HepG2 (cell line): Measurements from ENCODE around the gene MAGIX. TPM values are rescaled to one million over a fixed set of nuclear protein-coding genes. Genes with fewer than 3 reads are reported as not detected.

Experiments used
- AGO1 ChIP-seq: fragments of 200-400 bp; formaldehyde crosslinking; IDR thresholded peaks from 2 replicates; pipeline ENCODE4 v1.6.1; 2017; ENCODE audit warnings: mild to moderate bottlenecking, low read depth, low read length, moderate library complexity; ENCODE audit not compliant: poor library complexity, severe bottlenecking
- CEBPG ChIP-seq: IDR thresholded peaks from 2 replicates; pipeline ENCODE4 v1.6.1; 2016
- EHMT2 ChIP-seq: fragments of 200-600 bp; sonication (generic); IDR thresholded peaks from 2 replicates; pipeline ENCODE4 v1.7.0; 2017; ENCODE audit warnings: antibody characterized with exemption, low read depth, low read length, borderline replicate concordance
- HNRNPLL ChIP-seq: fragments of 200-400 bp; formaldehyde crosslinking; IDR thresholded peaks from 2 replicates; pipeline ENCODE4 v1.6.1; 2017; ENCODE audit warnings: mild to moderate bottlenecking, low read depth, low read length; ENCODE audit not compliant: poor library complexity, severe bottlenecking
- JUNB ChIP-seq: sonication (generic); formaldehyde crosslinking; IDR thresholded peaks from 2 replicates; pipeline ENCODE4 v1.8.0; 2022; ENCODE audit warnings: missing genetic modification reagents, mild to moderate bottlenecking, borderline replicate concordance
- PRMT3 ChIP-seq: sonication (generic); formaldehyde crosslinking; IDR thresholded peaks from 2 replicates; pipeline ENCODE4 v1.8.1; 2022; ENCODE audit warnings: low read depth, mild to moderate bottlenecking, moderate library complexity, missing genetic modification reagents, borderline replicate concordance
- RXRA ChIP-seq: sonication (generic); formaldehyde crosslinking; IDR thresholded peaks from 2 replicates; pipeline ENCODE4 v1.5.1; 2020; ENCODE audit warnings: missing genetic modification reagents
- SIN3A ChIP-seq: IDR thresholded peaks from 2 replicates; pipeline ENCODE4 v1.6.1; 2011; ENCODE audit warnings: low read depth, mild to moderate bottlenecking, control low read depth, low read length, borderline replicate concordance
- THYN1 ChIP-seq: sonication (generic); formaldehyde crosslinking; IDR thresholded peaks from 2 replicates; pipeline ENCODE4 v1.8.1; 2023; ENCODE audit warnings: low read depth, mild to moderate bottlenecking, moderate library complexity, missing genetic modification reagents, borderline replicate concordance
- ZNF253 ChIP-seq: sonication (generic); formaldehyde crosslinking; IDR thresholded peaks from 2 replicates; pipeline ENCODE4 v1.8.0; 2022; ENCODE audit warnings: mild to moderate bottlenecking, missing genetic modification reagents, borderline replicate concordance
- ZNF337 ChIP-seq: sonication (generic); formaldehyde crosslinking; IDR thresholded peaks from 2 replicates; pipeline ENCODE4 v1.5.1; 2020; ENCODE audit warnings: missing genetic modification reagents, low read depth, mild to moderate bottlenecking, borderline replicate concordance
- ZNF468 ChIP-seq: sonication (generic); formaldehyde crosslinking; IDR thresholded peaks from 2 replicates; pipeline ENCODE4 v1.8.0; 2022; ENCODE audit warnings: mild to moderate bottlenecking, moderate library complexity, missing genetic modification reagents
- ZNF543 ChIP-seq: sonication (generic); formaldehyde crosslinking; IDR thresholded peaks from 2 replicates; pipeline ENCODE4 v1.4.0; 2020; ENCODE audit warnings: mild to moderate bottlenecking, missing genetic modification reagents
- ZNF629 ChIP-seq: sonication (generic); formaldehyde crosslinking; conservative IDR thresholded peaks from 2 replicates; pipeline ENCODE4 v1.5.0; 2020; ENCODE audit warnings: missing genetic modification reagents
- ZNF674 ChIP-seq: sonication (generic); formaldehyde crosslinking; IDR thresholded peaks from 2 replicates; pipeline ENCODE4 v1.5.0; 2020; ENCODE audit warnings: low read depth, mild to moderate bottlenecking, missing genetic modification reagents
- polyA plus RNA-seq, 8 experiments: library from polyadenylated mRNA; depleted of rRNA in 3 of 8; stranded (reverse) in 7 of 8; unstranded in 1 of 8; fragments of >200 nt; fragmentation: Illumina TruSeq in 4 of 8; extraction: Trizol in 4 of 8; gene quantifications; 2 replicates each; pipeline versions ENCODE4 v1.2.1 to v1.2.3, GENCODE V29; 2011 to 2016; ENCODE audit warnings: low read depth in 4 of 8, missing spikeins in 1 of 8, mixed read lengths in 1 of 8; ENCODE audit not compliant: insufficient read depth in 1 of 8
- total RNA-seq, 5 experiments: library from RNA; depleted of rRNA; stranded (reverse); fragments of >200 nt; fragmentation: Illumina TruSeq; extraction: Trizol; gene quantifications; 2 replicates each; pipeline ENCODE4 v1.2.3, GENCODE V29; 2016; ENCODE audit warnings: low read depth in 1 of 5
- TF ChIP-seq, protein P1 (sequence below): IDR thresholded peaks from 2 replicates; pipeline ENCODE4 v1.6.1; 2016; ENCODE audit warnings: missing compliant biosample characterization, missing genetic modification reagents, borderline replicate concordance
- TF ChIP-seq, protein P2 (sequence below): IDR thresholded peaks from 2 replicates; pipeline ENCODE4 v1.6.1; 2016; ENCODE audit warnings: low read depth, control low read depth
- TF ChIP-seq, protein P3 (sequence below), 2 experiments: fragments of 450-650 bp in 1 of 2; sonication (generic) in 1 of 2; formaldehyde crosslinking; IDR thresholded peaks; 2 replicates each; pipeline versions ENCODE4 v1.5.0 to v1.8.0; 2020 to 2022; ENCODE audit warnings: mild to moderate bottlenecking in 1 of 2, missing genetic modification reagents in 1 of 2
- TF ChIP-seq, protein P4 (sequence below), 2 experiments: sonication (generic) in 1 of 2; formaldehyde crosslinking in 1 of 2; IDR thresholded peaks; 2 replicates each; pipeline versions ENCODE4 v1.4.0 to v1.6.1; 2016 to 2020; ENCODE audit warnings: borderline replicate concordance in 1 of 2, low read depth in 1 of 2, mild to moderate bottlenecking in 1 of 2, missing genetic modification reagents in 1 of 2

Gene MAGIX
- total and polyA plus RNA-seq, 2 of the 13 experiments (the other 11 are each of a cell fraction or from before 2014, with no cell fraction given) = 0.63 to 1.2 TPM

DNA sequence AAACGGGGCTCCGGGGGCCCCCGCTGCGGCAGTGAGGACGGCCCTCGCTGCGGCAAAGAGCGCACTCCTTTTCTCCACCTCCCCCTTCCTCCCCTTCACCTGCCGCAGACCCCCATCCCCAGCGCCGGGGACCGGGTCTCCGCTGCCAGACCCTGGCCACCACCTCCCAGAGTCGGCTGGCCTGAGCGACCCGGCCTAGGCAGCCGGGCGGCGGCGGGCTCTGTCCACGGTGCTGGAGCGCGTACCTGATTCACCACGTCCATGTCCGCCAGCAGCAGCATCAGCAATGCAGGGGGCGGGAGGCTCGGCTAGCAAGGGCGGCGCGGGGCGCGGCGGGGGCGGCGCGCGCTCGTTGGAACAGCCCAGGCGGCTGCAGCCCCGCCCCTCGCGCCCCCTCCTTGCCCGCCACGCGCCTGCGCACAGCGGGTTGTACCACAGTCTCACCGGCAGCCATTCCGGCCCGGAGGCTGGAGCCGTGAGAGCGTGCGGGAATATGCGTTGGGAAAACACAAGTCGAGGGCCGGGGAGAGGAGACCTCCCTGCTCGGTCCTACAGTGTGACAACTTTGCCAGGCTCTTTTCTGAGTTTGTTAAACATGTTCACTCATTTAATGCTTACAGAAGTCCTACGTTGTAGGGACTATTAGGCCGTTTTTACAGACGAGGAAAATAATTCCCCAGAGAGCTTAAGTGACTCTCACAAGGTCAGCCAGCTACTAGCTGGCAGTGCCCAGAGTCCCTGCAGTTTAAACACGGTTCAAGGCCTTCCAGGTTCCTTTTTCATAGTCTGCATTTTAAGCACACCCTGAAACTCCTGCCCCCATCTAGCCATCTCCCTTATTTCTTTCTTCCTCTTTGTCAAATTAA lies 37.6 kb downstream of the MAGIX start, which contains the start of gene SYP (continued):
- TF ChIP-seq, protein P1, sequence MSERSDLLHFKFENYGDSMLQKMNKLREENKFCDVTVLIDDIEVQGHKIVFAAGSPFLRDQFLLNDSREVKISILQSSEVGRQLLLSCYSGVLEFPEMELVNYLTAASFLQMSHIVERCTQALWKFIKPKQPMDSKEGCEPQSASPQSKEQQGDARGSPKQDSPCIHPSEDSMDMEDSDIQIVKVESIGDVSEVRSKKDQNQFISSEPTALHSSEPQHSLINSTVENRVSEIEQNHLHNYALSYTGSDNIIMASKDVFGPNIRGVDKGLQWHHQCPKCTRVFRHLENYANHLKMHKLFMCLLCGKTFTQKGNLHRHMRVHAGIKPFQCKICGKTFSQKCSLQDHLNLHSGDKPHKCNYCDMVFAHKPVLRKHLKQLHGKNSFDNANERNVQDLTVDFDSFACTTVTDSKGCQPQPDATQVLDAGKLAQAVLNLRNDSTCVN (CRISPR knock-in tag) = peak; percentile 80; the same call in 1 of the 2 replicates
- TF ChIP-seq ZNF543 (CRISPR knock-in tag) (peak; percentile 73; the same call in 1 of the 2 replicates), ZNF674 (CRISPR knock-in tag) (no peak), ZNF468 (no peak), ZNF253 (CRISPR knock-in tag) (0 out of 2 replicates have a peak, but pooled peaks have one; percentile 60), HNRNPLL (no peak), THYN1 (no peak), CEBPG (CRISPR knock-in tag) (no peak; the same call in 1 of the 2 replicates), RXRA (CRISPR knock-in tag) (peak; percentile 37; the same call in 1 of the 2 replicates), PRMT3 (peak; percentile 84; the same call in 1 of the 2 replicates), ZNF337 (CRISPR knock-in tag) (no peak), EHMT2 (no peak), JUNB (CRISPR knock-in tag) (no peak), ZNF629 (CRISPR knock-in tag) (no peak), SIN3A (peak; percentile 93), AGO1 (peak; percentile 42)
- TF ChIP-seq, protein P2, sequence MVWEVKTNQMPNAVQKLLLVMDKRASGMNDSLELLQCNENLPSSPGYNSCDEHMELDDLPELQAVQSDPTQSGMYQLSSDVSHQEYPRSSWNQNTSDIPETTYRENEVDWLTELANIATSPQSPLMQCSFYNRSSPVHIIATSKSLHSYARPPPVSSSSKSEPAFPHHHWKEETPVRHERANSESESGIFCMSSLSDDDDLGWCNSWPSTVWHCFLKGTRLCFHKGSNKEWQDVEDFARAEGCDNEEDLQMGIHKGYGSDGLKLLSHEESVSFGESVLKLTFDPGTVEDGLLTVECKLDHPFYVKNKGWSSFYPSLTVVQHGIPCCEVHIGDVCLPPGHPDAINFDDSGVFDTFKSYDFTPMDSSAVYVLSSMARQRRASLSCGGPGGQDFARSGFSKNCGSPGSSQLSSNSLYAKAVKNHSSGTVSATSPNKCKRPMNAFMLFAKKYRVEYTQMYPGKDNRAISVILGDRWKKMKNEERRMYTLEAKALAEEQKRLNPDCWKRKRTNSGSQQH (CRISPR knock-in tag) = peak; percentile 90
- TF ChIP-seq, protein P3, sequence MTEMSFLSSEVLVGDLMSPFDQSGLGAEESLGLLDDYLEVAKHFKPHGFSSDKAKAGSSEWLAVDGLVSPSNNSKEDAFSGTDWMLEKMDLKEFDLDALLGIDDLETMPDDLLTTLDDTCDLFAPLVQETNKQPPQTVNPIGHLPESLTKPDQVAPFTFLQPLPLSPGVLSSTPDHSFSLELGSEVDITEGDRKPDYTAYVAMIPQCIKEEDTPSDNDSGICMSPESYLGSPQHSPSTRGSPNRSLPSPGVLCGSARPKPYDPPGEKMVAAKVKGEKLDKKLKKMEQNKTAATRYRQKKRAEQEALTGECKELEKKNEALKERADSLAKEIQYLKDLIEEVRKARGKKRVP (CRISPR knock-in tag; IDR thresholded peaks at IDR 0.05) = peak in 1 of 2 experiments; percentile 32; a peak in 1 of 4 replicates
- TF ChIP-seq, protein P4, sequence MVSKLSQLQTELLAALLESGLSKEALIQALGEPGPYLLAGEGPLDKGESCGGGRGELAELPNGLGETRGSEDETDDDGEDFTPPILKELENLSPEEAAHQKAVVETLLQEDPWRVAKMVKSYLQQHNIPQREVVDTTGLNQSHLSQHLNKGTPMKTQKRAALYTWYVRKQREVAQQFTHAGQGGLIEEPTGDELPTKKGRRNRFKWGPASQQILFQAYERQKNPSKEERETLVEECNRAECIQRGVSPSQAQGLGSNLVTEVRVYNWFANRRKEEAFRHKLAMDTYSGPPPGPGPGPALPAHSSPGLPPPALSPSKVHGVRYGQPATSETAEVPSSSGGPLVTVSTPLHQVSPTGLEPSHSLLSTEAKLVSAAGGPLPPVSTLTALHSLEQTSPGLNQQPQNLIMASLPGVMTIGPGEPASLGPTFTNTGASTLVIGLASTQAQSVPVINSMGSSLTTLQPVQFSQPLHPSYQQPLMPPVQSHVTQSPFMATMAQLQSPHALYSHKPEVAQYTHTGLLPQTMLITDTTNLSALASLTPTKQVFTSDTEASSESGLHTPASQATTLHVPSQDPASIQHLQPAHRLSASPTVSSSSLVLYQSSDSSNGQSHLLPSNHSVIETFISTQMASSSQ (IDR thresholded peaks at IDR 0.05; ENCODE audit: low read depth) = no peak
- TF ChIP-seq, protein P4 (CRISPR knock-in tag; IDR thresholded peaks at IDR 0.05; ENCODE audit: borderline replicate concordance) = peak; percentile 32; the same call in 1 of the 2 replicates
